Fibroblast of upper back skin (primary cell): Measurements from ENCODE around the gene ASIC5.

Experiments used
- DNase-seq: peaks from one replicate; pipeline ENCODE4 v3.0.0-alpha.2; 2013

Gene ASIC5

DNA sequence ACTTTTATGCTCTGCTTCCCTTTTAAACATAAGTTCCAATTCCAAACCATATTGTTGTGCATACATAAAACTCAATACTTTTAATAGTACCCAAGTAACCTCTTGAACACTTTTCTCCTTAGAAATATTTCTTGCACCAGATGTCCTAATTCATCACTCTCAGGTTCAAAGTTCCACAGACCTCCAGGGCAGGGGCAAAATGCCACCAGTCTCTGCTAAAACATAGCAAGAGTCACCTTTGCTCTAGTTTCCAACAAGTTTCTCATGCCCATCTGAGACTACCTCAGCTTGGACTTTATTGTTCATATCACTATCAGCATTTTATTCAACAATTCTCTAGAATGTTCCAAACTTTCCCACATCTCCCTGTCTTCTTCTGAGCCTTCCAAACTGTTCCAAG, 13.7 kb upstream of the ASIC5 start:
- no peak for DNase-seq

- DNase-seq, result no peak
Measured at GRCh38 chr4:155878611-155879010, 12.5 kb upstream of the ASIC5 start.

- no peak for DNase-seq
Measured at GRCh38 chr4:155877971-155878370, 11.9 kb upstream of the ASIC5 start.

DNA sequence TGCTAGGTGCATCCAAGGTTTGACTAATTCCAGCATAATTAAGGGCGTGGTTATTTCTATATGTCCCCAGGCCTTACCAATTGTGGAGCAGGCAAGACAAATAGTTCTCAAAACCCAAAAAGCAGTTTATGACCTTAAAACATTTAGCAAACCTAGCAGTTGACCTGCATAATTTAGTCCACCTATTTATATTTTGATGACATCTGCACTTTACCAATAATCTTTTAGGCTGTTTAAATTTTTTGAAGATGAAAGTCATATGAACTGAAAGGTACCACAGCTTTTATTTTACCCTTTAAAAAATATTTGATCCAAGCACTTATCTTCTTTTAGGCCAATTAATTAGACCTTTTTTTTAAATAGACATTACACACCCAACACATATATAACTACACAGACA, 9.8 kb upstream of the ASIC5 start:
- DNase-seq, result no peak

DNA sequence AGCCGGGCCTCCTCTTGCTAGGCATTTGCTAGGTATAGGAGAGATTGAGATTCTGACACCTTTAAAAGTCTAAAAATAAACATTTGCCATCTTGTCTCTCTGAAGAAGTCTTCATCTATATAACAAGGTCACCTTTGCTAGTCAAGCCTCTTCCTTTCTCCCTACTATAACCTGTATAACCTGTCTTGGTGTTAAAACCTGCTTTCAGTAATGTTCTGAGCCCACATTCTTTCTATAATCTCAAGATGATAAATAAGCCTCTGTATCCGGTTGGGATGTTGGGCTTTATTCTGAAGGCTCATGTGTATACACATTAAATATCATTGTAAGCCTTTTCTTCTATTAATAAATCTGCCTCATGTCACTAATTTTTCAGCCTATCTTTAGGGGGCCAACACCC, 10.2 kb downstream of the ASIC5 start:
- DNase-seq, result no peak

GRCh38 chr4:155854582-155855226, 11.4 kb downstream of the ASIC5 start:
- peak; percentile 48 for DNase-seq

DNA sequence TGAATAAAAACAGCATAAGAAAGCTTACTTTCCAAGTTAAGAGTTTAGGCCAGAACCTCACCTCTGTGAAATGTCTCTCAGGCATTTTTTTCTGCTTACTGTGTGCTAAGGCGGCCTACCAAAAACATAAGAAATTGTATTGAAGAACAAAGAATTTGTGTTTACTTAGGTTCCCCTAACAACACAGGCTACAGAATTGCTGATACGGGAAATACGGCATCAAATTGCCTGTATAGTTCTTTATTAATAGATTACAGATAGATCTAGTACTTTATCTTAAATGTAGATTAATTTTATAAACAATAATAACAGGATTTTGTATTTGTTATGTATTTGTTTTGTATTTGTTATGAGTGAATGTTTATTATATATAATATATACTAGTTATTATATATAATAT, 12.9 kb downstream of the ASIC5 start:
- DNase-seq, result no peak

DNA sequence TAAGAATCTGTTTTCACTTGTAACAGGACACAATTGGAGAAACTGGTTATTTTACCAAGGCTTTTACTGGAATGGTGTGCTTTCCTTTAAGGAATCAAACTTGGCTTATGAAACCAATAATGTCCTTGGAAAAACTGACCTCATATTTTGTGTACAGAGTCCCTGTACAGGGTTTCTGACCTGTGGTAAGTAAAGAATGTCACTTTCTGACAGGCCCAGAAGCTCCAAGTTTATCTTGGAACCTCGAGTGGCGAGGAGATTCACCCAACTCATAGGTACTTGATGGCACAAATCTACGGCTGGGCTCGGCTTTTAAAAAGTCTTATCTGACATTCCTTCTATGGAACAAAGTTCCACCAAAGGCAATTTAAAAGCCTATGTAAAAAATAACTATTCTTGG, 17.0 kb downstream of the ASIC5 start:
- no peak for DNase-seq

DNA sequence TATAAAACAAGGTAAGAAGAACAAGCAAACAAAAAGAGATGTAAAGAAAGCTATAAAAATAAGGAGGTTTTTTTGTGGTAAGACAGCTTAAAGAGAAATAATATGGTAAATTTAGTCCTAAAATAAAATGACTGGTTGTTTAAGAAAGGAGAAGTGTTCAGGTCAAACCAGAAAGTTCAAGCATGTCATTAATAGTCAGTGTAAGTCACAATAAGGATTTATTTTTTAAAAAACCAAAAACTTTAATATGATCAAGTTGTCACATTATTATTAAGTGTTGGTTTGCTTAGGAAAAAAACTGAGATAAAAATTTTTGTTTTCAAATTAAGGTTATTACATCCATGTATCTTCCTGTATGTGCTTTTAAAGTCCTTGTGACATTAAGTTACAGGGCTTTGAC, 19.1 kb downstream of the ASIC5 start:
- no peak for DNase-seq

- DNase-seq, result no peak
Measured at GRCh38 chr4:155842080-155842479, 24.0 kb downstream of the ASIC5 start.

- DNase-seq, result no peak
Measured at GRCh38 chr4:155837203-155837796, 28.8 kb downstream of the ASIC5 start.

DNA sequence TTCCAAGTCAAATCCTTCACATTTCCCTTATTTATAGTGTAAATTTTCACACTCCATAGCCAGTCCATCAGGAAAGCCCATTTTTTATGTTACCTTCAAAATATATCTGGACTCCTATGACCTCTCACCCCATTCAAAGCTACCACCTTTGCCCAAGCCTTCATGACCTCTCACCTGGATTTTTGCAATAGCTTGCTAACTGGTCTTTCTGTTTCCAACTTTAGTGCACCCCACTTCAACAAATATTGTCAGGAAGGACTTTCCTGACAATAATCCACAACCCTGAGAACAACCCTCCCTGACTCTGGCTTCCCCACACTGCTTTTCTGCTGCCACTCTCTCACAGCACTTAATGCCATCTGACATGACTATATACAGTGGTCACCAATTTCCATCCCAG, 33.4 kb downstream of the ASIC5 start:
- DNase-seq, result no peak

GRCh38 chr4:155828628-155829027, 37.4 kb downstream of the ASIC5 start:
- DNase-seq, result peak; percentile 6

- DNase-seq, result no peak
Measured at GRCh38 chr4:155822572-155822971, 43.5 kb downstream of the ASIC5 start.

GRCh38 chr4:155820887-155821518, 45.1 kb downstream of the ASIC5 start:
- DNase-seq, result no peak

DNA sequence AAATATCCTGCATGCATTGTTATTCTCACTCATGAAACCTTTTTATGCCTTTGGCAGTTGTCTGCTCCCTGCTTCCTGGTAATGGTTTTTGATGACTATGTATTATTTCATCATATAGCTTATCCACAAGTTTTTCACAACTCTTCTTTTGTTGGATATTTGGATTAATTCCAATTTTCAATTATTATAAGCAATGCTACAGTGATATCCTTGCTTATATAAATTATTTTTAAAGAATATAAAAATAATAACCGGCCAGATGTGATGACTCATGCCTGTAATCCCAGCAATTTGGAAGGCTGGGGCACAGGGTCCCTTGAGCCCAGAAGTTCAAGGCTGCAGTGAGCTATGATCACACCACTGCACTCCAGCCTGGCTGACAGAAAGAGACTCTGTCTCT, 47.0 kb downstream of the ASIC5 start:
- DNase-seq, result peak; percentile 35

DNA sequence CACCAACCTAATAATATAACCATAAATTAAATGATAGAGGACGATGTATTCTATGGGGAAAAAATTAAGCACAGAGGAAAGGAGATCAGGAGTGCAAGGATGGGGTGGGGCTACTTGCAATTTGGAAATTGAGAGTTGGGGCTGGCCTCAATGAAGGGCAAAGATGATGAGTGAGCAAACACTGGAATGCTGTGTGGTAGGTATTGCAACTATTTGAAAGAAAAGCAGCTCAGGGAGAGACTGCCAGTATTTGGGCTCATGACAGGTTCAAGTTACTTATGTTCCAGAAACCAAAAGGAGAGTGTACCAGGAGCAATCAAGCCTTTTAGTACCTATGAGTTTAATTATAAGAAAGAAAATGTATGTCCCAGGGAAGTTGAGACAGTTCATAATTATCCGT, 47.4 kb downstream of the ASIC5 start:
- DNase-seq, result peak; percentile 26

- DNase-seq, result peak; percentile 39
Measured at GRCh38 chr4:155811083-155811482, 55.0 kb downstream of the ASIC5 start.

GRCh38 chr4:155809835-155810234, 56.2 kb downstream of the ASIC5 start:
- DNase-seq, result peak; percentile 90

DNA sequence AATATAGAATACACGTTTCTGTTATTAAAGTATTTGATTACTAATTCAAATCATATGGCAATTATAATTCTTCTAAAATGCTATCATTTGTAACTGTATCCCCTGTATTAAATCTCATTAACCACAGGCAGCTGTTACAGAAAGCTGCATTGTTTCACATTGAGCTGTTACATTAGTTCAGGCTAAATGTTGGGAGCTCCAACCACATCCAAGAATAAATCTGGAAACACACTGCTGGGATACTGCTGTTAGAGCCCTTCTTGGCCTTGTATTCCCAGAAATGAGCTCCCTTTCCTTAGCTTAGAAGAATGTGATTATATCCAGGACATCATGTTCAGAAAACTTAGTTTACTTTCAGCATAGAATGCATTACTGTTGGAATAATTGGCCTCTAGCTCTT, 59.1 kb downstream of the ASIC5 start:
- peak; percentile 97 for DNase-seq

DNA sequence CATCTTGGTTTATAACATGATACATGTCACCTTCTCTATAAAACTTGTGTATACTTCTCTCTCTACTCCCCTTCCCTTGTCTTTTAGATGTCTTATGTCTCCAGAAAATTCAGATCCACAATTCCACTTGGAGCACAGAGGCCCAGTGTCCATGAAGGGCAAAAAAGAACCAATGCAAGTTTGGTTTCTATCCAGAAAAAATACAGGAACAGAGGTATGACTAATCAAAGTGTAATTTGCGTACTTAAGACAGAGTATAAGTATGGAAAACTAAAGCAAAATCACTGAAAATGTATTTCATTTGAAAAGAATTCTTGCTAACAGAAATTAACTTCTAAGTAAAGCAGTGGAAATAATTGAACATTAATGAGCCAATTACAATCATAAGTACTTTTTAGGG, 61.1 kb downstream of the ASIC5 start:
- DNase-seq, result peak; percentile 60

GRCh38 chr4:155802190-155802959, 63.7 kb downstream of the ASIC5 start:
- no peak for DNase-seq

DNA sequence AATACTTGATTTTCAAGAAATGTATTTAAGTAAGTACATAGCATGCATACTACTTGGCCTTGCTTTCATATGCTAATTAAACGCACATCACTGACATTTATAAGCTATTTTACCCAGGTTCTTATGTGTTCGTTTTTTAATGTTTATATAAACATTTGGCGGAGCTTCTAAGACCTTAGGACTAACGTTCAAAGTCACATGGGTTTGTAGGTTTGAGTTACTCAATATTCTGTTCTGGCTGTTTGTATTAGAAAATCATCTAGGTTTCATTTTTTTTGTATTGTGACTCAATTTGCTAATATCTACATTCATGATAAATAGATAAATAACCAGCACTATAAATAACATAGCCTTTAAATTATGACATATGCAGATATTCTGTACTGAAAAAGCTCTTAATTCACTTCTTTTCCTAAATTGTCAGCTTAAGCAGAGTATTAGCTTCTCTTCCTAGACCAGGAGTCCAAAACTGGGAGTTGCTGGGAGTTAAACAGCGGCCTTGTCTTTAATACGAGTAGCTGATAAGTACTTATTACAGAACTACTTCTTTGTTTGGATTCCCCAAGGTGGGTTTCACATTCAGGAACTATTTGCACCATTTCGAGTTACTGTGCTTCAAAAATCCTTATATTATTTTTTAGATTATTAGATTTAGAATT, 65.3 kb downstream of the ASIC5 start:
- DNase-seq, result no peak
